Activated CD8-positive, alpha-beta T cell treated with anti-CD3 and anti-CD28 coated beads, Interleukin-2, amount 10 ng/mL, durations not matched to agents 7 days and 5 days (primary cell): Measurements from ENCODE around the gene MAGEC3. TPM values are rescaled to one million over a fixed set of nuclear protein-coding genes. Genes with fewer than 3 reads are reported as not detected.
"Not testable (repeated sequence)": the region's sequence is repeated elsewhere in the genome, so short reads cannot be mapped to it uniquely, and the experiment has no call there.

ENCODE experiments used
- ATAC-seq: fragments of 150-1000 bp; cut with Tn5 transposase; one replicate; pipeline ENCODE4 v1.10.0; 2021; ENCODE audit warnings: moderate library complexity
- CTCF ChIA-PET: fragments of 350-600 bp; sonication (Branson Sonifier 250); formaldehyde crosslinking; loops from one replicate; lab custom pipeline; 2021; ENCODE audit warnings: antibody characterized with exemption; lab: Charles Lee
- POLR2A ChIA-PET: fragments of 350-600 bp; sonication (Branson Sonifier 250); formaldehyde crosslinking; loops from one replicate; lab custom pipeline; 2021; ENCODE audit warnings: antibody characterized with exemption; lab: Charles Lee
- DNase-seq: peaks from one replicate; pipeline ENCODE4 v3.0.0-alpha.2; 2020
- H3K27ac Mint-ChIP-seq: one replicate; pipeline ENCODE4 v1.8.0; 2021; ENCODE audit warnings: mild to moderate bottlenecking, mixed read lengths
- H3K27me3 Mint-ChIP-seq: one replicate; pipeline ENCODE4 v1.8.0; 2021; ENCODE audit warnings: low read depth, mixed read lengths
- H3K36me3 Mint-ChIP-seq: one replicate; pipeline ENCODE4 v1.8.0; 2021; ENCODE audit warnings: low read depth, mixed read lengths
- H3K4me1 Mint-ChIP-seq: one replicate; pipeline ENCODE4 v1.8.0; 2021; ENCODE audit warnings: low read depth, mixed read lengths
- H3K4me3 Mint-ChIP-seq: one replicate; pipeline ENCODE4 v1.8.0; 2021; ENCODE audit warnings: mild to moderate bottlenecking, mixed read lengths
- H3K9me3 Mint-ChIP-seq: one replicate; pipeline ENCODE4 v1.8.0; 2022; ENCODE audit warnings: mixed read lengths; ENCODE audit not compliant: insufficient read depth
- total RNA-seq, 2 experiments: library from RNA; stranded (reverse); gene quantifications; one replicate each; pipeline ENCODE4 v1.2.3, GENCODE V29; 2021

MAGEC3 gene, protein sequence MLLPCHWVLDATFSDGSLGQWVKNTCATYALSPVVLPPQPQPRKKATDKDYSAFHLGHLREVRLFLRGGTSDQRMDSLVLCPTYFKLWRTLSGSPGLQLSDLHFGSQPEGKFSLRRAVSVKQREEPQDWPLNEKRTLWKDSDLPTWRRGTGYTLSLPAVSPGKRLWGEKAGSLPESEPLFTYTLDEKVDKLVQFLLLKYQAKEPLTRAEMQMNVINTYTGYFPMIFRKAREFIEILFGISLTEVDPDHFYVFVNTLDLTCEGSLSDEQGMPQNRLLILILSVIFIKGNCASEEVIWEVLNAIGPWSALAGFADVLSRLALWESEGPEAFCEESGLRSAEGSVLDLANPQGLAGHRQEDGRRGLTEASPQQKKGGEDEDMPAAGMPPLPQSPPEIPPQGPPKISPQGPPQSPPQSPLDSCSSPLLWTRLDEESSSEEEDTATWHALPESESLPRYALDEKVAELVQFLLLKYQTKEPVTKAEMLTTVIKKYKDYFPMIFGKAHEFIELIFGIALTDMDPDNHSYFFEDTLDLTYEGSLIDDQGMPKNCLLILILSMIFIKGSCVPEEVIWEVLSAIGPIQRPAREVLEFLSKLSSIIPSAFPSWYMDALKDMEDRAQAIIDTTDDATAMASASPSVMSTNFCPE
- total RNA-seq, result not detected

DNA sequence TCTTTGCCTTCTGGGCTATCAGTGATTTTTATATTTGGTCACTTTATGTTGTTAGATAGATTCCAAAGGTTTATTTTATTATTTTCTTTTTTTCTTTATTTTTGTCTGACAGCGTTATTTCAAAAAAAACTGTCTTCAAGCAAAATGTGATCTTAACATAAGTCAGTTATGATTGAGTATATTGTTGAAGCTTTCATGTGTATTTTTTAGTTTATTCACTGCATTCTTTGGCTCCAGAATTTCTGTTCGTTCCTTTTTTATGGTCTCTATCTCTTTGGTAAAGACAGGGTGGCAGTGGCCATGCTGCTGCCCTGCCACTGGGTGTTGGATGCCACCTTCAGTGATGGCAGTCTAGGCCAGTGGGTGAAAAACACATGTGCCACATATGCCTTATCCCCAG is at the start of gene MAGEC3:
MAGEC3 (plus strand) TSS at position 301 of the 400 bp plus-strand sequence; CDS start at position 301, 0 bp downstream.
- no peak within 1 kb of the TSS for H3K4me3 Mint-ChIP-seq
- POLR2A ChIA-PET, result no interaction called here
- no peak within 1 kb of the TSS for H3K27ac Mint-ChIP-seq

DNA sequence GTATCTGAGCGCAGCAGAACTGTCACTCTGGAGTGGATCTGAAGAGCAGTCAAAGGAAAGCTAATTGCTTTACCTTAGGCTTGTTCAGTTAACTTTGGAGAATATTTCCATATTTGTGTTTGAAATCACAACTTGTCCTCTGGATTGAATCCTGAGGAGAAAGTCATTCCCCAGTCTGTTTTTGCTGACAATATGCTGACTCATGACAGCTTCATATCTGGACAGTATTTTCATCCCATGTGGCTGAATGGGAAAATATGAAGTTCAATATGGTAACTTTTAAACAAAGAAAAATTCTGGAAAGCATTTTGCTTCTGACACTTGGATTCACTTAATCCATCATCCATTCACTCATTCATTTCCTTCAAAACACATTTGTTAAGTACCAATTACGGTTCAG is 46.3 kb upstream of the MAGEC3 start:
- ChIA-PET POLR2A (no interaction called here), CTCF (no interaction called here)
- ATAC-seq (no peak), DNase-seq (no peak)
- H3K4me1 Mint-ChIP-seq, result no peaks in the 10 kb centered on the region
- no peak overlapping the region for H3K27ac Mint-ChIP-seq
- no peaks in the 10 kb centered on the region for H3K9me3 Mint-ChIP-seq
- H3K36me3 Mint-ChIP-seq, result no peaks in the 10 kb centered on the region
- no peak overlapping the region for H3K4me3 Mint-ChIP-seq
- H3K27me3 Mint-ChIP-seq, result no peaks in the 10 kb centered on the region

More for the DNA sequence above, at the start of gene MAGEC3:
- Mint-ChIP-seq H3K4me1 (no peaks in the 10 kb centered on the region), H3K9me3 (peaks cover 5% of the 10 kb centered on the region), H3K36me3 (no peaks in the 10 kb centered on the region), H3K27me3 (no peaks in the 10 kb centered on the region)
- ATAC-seq (no peak), DNase-seq (no peak)
- CTCF ChIA-PET, result no interaction called here

DNA sequence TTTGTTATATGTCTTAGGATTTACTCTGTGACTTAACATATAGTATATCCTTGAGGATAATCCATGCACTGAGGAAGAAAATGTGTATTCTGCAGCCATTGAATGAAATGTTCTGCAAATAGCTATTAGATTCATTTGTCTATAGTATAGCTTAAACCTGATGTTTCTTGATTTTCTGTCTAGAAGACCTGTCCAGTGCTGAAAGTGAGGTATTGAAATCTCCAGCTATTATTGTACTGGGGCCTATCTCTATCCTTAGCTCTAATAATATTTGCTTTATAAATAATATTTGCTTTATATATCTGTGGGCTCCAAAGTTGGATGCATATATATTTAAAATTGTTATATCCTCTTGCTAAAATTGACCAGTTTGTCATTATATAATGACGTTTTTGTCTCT is 26.7 kb upstream of the MAGEC3 start:
- Mint-ChIP-seq H3K27ac (no peak overlapping the region), H3K4me1 (no peaks in the 10 kb centered on the region), H3K9me3 (peaks cover 3% of the 10 kb centered on the region), H3K4me3 (no peak overlapping the region), H3K36me3 (no peaks in the 10 kb centered on the region), H3K27me3 (no peaks in the 10 kb centered on the region)
- CTCF ChIA-PET, result no interaction called here
- POLR2A ChIA-PET, result no interaction called here
- DNase-seq (no peak), ATAC-seq (no peak)

DNA sequence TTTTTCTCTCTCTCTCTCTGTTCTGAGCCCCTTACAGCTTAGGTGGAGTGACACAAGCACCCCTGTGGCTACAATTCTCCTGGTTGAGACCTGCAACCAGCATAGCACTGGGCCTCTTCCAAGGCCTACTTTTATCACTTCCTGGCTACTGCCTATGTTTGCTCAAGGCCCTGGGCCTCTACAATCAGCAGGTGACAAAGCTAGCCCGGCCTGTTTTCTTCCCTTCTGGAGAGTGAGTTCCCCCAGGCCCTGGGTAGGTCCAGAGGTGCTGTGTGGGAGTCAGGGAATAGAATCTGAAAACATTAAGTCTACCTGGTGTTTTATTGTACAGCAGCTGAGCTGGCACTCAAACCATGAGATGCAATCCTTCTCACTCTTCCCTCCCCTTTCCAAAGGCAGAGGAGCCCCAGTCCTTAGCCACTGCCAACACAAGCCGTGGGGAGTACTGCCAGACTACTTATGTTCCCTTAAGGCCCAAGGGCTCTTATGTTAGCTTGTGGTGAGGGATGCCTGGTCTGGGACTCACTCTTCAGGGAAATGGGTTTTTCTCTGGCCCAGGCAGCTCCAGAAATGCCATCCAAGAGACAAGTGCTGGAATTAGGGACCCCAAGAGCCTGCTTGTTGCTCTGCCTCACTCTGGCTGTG is 23.8 kb upstream of the MAGEC3 start:
- Mint-ChIP-seq H3K4me1 (no peaks in the 10 kb centered on the region), H3K27me3 (no peaks in the 10 kb centered on the region), H3K4me3 (no peak overlapping the region), H3K36me3 (no peaks in the 10 kb centered on the region), H3K27ac (no peak overlapping the region), H3K9me3 (no peaks in the 10 kb centered on the region)
- ChIA-PET CTCF (no interaction called here), POLR2A (no interaction called here)
- DNase-seq (no peak), ATAC-seq (no peak)

DNA sequence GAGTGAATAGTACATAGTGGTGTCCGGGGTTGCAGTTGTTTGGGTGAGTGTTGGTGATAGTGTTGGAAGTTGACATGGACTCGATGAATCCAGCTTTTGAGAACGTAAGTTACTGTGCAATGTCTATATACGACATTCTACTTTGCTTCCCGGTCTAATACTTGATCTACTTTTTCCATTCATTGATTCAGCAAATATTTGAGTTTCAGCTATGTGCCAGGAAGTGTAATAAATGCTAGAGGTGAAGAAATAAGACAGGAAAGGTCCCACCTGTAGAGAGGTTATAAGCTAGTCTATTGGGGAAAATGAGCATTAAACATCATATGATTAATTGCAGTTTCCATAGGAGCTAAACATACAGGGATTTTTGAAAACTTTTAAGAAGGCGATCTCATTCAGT is 22.2 kb upstream of the MAGEC3 start:
- Mint-ChIP-seq H3K4me1 (no peaks in the 10 kb centered on the region), H3K27ac (no peak overlapping the region), H3K9me3 (no peaks in the 10 kb centered on the region)

DNA sequence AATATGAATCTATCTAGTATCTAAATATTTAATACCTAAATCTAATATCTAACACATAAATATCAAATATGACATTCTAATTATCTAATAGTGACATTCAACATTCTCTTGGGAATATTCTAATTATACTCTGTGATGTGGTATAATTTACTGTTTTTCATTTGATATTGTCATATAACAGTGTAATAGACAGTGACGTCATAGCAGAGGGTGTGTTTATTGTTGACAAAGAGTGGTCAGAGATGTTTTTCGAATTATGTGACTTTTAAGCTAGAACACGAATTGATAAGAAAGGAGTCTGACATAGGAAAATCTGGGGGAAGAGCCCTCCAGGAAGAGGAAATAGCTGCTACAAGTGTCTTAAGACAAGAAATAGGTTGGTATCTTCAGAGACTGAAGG is 5.9 kb upstream of the MAGEC3 start:
- no peak for ATAC-seq

More for the DNA sequence above, 22.2 kb upstream of the MAGEC3 start:
- no peak overlapping the region for H3K4me3 Mint-ChIP-seq
- no peaks in the 10 kb centered on the region for H3K36me3 Mint-ChIP-seq
- no peak for ATAC-seq
- no peak for DNase-seq
- no peaks in the 10 kb centered on the region for H3K27me3 Mint-ChIP-seq
- ChIA-PET POLR2A (no interaction called here), CTCF (no interaction called here)

DNA sequence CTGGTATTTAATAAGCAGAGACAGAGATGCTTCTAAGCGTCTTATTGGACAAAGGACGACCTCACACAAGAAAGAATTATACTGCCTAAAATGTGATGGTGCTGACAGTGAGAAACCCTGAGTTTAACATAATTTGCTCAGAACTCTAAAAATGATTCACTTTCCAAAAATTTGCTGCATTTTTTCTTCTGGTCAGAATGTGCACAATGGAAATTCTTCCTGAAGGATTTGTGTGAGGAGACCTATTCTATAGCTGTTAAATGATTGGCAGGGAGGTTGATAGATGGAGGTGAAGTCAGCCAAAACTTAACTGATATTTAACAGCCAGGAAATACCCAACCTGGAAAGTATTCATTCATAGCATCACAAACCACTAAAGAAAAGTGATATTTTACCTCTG is 1.7 kb downstream of the MAGEC3 start:
- Mint-ChIP-seq H3K27me3 (no peaks in the 10 kb centered on the region), H3K4me3 (no peak overlapping the region), H3K4me1 (no peaks in the 10 kb centered on the region), H3K36me3 (no peaks in the 10 kb centered on the region), H3K27ac (no peak overlapping the region), H3K9me3 (peaks cover 5% of the 10 kb centered on the region)
- no peak for DNase-seq
- ChIA-PET POLR2A (no interaction called here), CTCF (no interaction called here)
- ATAC-seq, result no peak

More for the DNA sequence above, 5.9 kb upstream of the MAGEC3 start:
- Mint-ChIP-seq H3K36me3 (no peaks in the 10 kb centered on the region), H3K27me3 (no peaks in the 10 kb centered on the region), H3K9me3 (peaks cover 1% of the 10 kb centered on the region), H3K4me3 (no peak overlapping the region), H3K27ac (no peak overlapping the region), H3K4me1 (no peaks in the 10 kb centered on the region)
- ChIA-PET CTCF (no interaction called here), POLR2A (no interaction called here)
- no peak for DNase-seq

DNA sequence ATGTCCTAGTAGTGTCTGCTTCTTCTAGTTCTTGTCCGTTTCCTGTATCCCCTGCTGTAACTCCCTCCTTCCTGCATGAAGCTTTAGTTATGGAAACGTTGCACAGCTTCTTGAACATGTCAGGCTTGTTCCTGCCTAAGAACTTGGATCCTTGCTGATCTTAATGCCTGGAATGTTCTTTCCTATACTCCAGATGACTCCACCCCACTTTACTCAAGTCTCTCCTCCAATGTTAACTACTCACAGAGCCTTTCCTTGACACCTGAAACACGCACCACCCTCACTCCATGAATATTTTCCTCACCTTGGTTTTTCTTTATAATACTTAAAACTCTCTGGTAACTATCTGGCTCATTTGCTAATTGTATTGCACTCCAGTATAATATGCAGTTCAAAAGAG is 19.4 kb downstream of the MAGEC3 start:
- H3K4me3 Mint-ChIP-seq, result no peak overlapping the region
- H3K27ac Mint-ChIP-seq, result no peak overlapping the region
- ChIA-PET CTCF (no interaction called here), POLR2A (no interaction called here)
- H3K9me3 Mint-ChIP-seq, result no peaks in the 10 kb centered on the region
- H3K27me3 Mint-ChIP-seq, result no peaks in the 10 kb centered on the region
- H3K4me1 Mint-ChIP-seq, result no peaks in the 10 kb centered on the region
- DNase-seq, result no peak
- H3K36me3 Mint-ChIP-seq, result no peaks in the 10 kb centered on the region
- ATAC-seq, result no peak

DNA sequence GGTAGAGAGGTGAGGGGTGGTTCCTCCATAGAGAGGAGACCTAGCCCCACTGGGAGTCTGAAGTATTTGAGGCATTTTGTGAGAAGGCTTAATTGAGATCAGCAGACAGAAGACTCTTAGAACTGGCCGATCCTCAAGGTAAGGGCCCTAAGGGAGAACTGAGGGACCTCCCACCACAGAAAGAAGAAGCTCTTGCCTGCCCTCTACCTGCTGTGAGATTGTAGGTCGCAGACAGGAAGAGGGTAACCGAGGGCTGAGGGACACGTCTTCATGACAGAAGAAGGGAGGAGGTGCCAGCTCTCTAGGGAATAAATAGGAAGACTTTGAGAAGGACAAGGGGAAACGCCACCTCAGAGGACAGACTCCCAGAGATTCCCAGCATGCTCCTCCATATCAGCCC is 41.5 kb downstream of the MAGEC3 start:
- ChIA-PET POLR2A (no interaction called here), CTCF (no interaction called here)
- H3K36me3 Mint-ChIP-seq, result no peaks in the 10 kb centered on the region
- no peak overlapping the region for H3K27ac Mint-ChIP-seq
- H3K4me1 Mint-ChIP-seq, result no peaks in the 10 kb centered on the region
- no peaks in the 10 kb centered on the region for H3K27me3 Mint-ChIP-seq
- ATAC-seq (no peak), DNase-seq (no peak)
- no peaks in the 10 kb centered on the region for H3K9me3 Mint-ChIP-seq
- H3K4me3 Mint-ChIP-seq, result no peak overlapping the region

DNA sequence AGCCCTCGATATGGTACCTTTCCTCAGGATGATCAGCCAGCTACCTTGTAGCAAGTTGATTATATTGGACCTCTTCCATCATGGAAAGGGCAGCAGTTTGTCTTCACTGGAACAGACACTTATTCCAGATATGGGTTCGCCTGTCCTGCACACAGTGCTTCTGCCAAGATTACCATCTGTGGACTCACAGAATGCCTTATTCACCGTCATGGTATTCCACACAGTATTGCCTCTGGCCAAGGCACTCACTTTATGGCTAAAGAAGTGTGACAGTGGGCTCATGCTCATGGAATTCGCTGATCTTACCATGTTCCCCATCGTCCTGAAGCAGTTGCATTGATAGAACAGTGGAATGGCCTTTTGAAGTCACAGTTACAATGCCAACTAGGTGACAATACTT is 50.7 kb downstream of the MAGEC3 start:
- H3K36me3 Mint-ChIP-seq, H3K4me3 Mint-ChIP-seq, H3K4me1 Mint-ChIP-seq, H3K9me3 Mint-ChIP-seq, H3K27me3 Mint-ChIP-seq, ATAC-seq, DNase-seq, CTCF ChIA-PET, H3K27ac Mint-ChIP-seq, POLR2A ChIA-PET: not testable (repeated sequence)

DNA sequence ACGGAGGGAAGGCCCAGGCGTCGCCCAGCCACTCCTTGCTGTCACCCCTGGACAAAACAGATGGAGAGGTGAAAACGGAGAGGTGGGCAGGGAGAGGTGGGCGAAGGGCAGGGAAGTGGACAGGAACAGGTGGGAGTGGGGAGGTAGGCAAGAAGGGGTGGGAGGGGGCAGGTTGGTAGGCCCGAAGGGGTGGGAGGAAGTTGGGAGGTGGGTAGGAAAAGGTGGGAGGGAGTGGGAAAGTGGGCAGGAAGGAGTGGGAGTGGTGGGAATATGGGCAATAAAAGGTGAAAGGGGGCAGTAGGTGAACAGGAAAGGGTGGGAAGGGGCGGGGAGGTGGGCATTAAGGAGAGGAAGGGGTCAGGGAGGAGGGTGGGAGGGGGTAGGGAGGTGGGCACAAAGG is 56.6 kb downstream of the MAGEC3 start:
- Mint-ChIP-seq H3K4me3 (no peak overlapping the region), H3K27me3 (no peaks in the 10 kb centered on the region), H3K27ac (no peak overlapping the region), H3K4me1 (no peaks in the 10 kb centered on the region), H3K9me3 (no peaks in the 10 kb centered on the region), H3K36me3 (no peaks in the 10 kb centered on the region)
- CTCF ChIA-PET, result no interaction called here
- POLR2A ChIA-PET, result no interaction called here
- ATAC-seq (no peak), DNase-seq (no peak)

DNA sequence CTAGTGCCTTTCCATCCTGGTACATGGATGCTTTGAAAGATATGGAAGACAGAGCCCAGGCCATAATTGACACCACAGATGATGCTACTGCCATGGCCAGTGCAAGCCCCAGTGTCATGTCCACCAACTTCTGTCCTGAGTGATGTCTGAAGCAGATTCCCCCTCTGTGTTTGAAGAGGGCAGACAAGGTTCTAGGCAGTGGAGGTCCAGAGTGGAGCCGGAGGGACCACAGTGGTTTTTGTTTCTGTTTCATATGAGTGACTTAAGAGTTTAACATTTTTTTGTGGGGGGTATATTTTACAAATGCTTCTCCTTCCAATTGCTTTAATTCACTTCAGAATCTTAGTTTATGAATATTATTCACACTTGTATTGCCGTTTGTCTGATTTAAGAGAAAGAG is 59.6 kb downstream of the MAGEC3 start:
- no peak overlapping the region for H3K27ac Mint-ChIP-seq
- DNase-seq (no peak), ATAC-seq (no peak)
- no peaks in the 10 kb centered on the region for H3K27me3 Mint-ChIP-seq
- no peaks in the 10 kb centered on the region for H3K4me1 Mint-ChIP-seq
- no peaks in the 10 kb centered on the region for H3K36me3 Mint-ChIP-seq
- ChIA-PET CTCF (no interaction called here), POLR2A (no interaction called here)
- no peaks in the 10 kb centered on the region for H3K9me3 Mint-ChIP-seq
- H3K4me3 Mint-ChIP-seq, result no peak overlapping the region
